Colon (tissue), 2 donors: ENCODE results near the gene CTIF.

Experiments used
- FAIRE-seq: peaks from 2 replicates; lab custom pipeline; 2012; peaks lifted over from hg19 to GRCh38; lab: Jason Lieb, UNC
- donor health status: control.
- donor health status: control.

The CTIF gene

GRCh38 chr18:48776156-48776555 lies 237.3 kb downstream of the CTIF start:
- FAIRE-seq: no peak

GRCh38 chr18:48776641-48777025 lies 237.8 kb downstream of the CTIF start:
- FAIRE-seq: no peak

- no peak for FAIRE-seq
These were observed 238.4 kb downstream of the CTIF start for GRCh38 chr18:48777026-48777743.

- FAIRE-seq: no peak
These were observed 238.9 kb downstream of the CTIF start for GRCh38 chr18:48777744-48778116.

GRCh38 chr18:48778344-48779011 lies 239.6 kb downstream of the CTIF start:
- FAIRE-seq: no peak

GRCh38 chr18:48779462-48779861 lies 240.6 kb downstream of the CTIF start:
- no peak for FAIRE-seq

- no peak for FAIRE-seq
These were observed 241.5 kb downstream of the CTIF start for GRCh38 chr18:48780201-48780912.

GRCh38 chr18:48780913-48781162 lies 242.0 kb downstream of the CTIF start:
- FAIRE-seq: no peak

GRCh38 chr18:48781163-48781987 lies 242.5 kb downstream of the CTIF start:
- no peak for FAIRE-seq

GRCh38 chr18:48781988-48782363 lies 243.1 kb downstream of the CTIF start:
- no peak for FAIRE-seq

GRCh38 chr18:48782381-48782861 lies 243.6 kb downstream of the CTIF start:
- FAIRE-seq: no peak

- FAIRE-seq: no peak
These were observed 245.0 kb downstream of the CTIF start for GRCh38 chr18:48783616-48784520.

- no peak for FAIRE-seq
These were observed 245.8 kb downstream of the CTIF start for GRCh38 chr18:48784656-48785055.

GRCh38 chr18:48785091-48785614 lies 246.3 kb downstream of the CTIF start:
- no peak for FAIRE-seq

- no peak for FAIRE-seq
These were observed 247.1 kb downstream of the CTIF start for GRCh38 chr18:48785736-48786454.

- FAIRE-seq: no peak
These were observed 247.8 kb downstream of the CTIF start for GRCh38 chr18:48786455-48787202.

GRCh38 chr18:48787203-48788151 lies 248.6 kb downstream of the CTIF start:
- no peak for FAIRE-seq

GRCh38 chr18:48788373-48788772 lies 249.5 kb downstream of the CTIF start:
- FAIRE-seq: no peak
